Effector CD8-positive, alpha-beta T cell (primary cell): ENCODE data around the gene SEMA5B.

Source experiments
- DNase-seq: peaks from one replicate; lab custom pipeline; 2025; lab: John Stamatoyannopoulos, UW

Gene SEMA5B

DNA sequence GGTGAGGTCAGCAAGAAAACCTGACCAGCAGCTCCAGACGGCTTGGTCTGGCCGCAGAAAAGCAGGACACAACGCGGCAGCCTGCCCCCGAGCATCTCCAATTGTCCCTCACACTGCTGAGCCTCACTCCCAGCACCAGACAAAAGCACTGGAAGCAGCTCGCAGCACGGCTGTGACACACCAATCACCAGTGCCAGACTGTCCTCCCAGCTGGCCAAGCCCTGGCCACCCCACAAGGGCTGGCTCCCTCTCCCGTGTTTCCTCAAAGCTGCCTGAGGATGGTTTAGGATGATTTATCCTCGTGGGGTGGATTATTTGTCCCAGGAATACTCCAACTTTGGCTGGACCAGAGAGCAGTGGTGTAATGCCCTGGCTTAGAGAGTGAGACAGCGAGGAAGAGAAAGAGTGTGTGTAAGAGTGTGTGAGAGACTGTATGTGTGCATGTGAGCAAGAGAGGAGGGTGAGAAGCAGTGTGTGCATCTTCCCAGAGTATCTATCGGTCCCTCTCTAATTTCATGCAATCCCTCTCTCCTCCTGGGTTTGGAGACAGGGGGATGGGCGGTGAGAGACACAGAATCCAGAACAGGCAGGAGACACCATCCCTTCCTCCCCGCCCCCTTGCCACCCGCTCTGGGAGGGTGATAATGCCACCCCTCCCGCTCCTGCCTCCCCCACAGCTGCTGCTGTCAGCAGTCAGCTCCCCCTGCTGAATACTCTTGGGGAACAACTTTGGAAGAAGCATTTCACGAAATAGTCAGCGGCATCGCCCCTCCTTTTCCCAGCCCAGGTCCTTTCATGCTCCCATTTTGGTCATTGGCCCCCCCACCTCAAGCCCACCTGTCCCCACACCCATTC, 34.2 kb downstream of the SEMA5B start:
- no peak for DNase-seq

DNA sequence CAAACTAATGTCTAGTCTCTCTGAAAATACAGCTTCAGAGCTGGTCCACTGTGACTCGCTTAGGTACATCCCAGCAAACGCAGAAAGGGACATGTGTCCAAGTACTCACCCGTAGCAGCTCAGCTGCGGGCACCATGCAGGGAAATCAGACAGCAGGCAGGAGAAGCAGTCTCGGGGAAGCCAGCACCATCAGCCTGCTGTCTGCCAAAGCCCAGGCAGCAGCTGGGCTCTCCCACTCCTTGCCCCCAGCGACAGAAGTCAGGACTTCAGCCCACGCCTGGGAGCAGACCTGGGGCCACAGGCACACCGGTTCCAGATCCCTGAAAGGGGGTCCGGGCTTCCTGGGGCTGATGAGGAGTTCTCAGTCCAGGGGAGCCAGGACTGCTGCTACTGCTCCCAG, 34.9 kb downstream of the SEMA5B start:
- no peak for DNase-seq

DNA sequence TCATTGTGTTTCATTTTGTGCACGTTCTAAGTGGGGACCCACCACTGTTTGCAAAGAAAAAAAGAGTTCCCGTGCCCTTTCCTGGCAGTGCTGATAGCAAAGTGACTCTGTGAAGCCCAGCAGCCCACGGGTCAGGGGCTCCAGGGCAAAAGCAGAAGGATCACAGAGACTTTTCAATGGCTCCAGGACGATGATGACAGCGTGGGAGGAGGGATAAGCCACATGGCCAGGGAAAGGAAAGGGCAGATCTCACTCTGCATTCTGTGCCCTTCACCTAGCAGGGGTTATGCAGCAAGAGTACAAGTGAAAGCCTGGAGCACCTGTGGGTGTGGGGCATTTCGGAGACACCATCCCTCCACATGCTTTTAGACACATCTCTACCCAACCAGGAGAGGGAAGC, 35.4 kb downstream of the SEMA5B start:
- no peak for DNase-seq

DNA sequence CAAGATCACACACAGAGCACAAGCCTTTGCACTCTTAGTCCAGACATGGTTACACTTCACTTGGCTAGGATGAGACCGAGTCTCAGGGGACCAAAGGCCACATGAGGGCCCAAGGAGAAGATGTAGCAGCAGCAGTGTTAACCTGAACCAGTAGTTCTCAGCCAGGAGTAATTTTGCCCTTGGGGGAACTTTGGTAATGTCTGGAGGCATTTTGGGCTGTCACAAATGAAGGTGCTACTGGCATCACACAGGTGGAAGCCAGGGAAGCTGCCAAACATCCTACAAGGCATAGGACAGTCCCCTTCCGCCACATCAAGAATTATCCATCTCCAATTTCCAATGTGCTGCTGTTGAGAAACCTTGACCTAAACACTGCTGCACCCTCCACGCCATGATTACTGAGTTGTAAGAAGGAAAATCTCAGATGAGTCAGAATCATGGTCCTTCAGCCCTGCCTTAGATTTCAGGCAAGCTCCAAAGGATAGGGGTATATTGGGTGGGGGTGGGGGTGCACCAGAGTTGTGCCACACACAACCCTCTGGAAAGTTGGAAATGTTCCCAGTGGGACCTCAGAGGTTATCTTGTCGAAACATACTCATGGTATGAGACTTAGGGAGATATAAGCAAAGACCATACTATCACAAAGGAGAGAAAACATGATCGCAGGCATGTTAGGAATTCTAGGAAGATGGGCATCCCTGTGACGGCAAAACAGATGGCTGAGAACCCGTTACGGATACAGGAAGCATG, 36.2 kb downstream of the SEMA5B start:
- no peak for DNase-seq

DNA sequence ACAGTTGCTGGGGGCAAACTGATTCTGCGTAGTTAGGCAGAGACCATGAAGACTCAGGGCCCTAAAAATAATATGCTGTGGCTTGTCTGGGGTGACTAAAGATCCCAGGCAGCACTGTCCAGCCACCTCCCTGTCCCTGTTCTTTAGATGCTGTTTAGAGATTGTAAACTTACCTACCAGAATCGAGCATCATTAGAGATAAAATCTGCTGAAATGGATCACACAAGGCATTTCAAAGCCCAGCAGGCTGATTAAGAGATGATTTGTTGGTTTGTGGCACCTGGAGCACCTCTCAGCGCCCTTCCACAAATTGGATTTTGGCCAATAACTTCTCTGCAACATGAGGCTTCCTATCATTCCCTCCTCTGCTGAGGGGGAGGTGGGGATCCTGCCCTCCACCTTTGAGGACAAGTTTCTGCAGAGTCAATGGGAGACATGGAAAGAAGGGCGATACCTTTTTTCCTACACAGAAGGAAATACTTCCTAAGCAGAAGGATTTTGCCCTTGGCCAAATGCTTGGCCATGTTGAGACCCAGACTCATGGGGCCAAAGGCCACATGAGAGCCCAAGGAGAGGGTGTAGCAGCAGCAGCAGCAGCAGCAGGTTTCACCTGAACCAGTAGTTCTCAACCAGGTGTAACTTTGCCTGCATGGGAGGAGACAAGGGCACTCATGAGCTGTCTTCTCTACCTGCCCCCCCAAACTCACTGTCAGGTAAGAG, 37.5 kb downstream of the SEMA5B start:
- no peak for DNase-seq

DNA sequence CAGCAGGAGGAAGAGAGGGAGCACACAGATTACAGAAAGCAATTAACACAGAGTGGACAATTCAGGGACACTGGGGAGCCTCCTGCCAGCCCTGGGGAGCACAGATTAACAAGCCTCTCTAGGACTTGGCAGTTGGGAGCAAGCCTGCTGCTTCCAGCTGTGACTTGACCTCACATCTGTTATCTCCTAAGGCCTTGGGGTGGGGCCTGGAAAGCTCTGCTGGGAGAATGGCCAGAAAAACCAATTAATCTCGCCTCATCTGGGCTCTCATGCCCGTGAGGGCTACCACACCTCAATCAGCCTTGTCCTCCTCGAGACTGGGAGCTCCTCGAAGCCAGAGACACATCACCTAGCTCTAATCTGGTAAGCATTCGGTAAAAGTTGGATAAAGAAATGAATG, 39.1 kb downstream of the SEMA5B start:
- DNase-seq, result no peak

DNA sequence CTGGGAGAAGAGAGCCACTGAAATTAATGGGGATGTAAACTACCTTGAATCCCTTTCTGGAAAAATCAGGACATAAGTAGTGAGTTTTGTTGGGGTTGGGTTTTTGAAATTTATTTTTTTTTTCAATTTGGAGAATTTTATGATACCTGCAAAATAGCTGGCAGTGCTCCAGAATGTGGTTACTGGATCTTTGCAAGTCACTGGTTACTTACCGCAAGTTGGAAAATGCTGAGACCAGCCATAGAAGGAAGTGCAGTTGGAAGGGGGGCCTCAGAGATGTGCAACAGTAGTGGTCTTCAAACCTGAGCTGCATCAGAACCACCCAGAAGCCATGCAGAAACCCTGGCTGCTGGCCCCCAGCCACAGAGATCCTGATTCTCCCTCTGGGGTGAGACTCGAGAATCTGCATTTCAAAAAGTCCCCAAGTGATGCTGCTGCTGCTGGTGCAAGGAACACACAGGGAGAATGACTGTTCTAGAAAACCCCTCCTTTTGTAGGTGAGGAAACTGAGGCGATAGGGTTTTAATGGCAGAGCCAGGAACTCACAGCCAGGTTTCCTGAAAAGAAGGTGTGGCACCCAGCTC, 39.7 kb downstream of the SEMA5B start:
- DNase-seq, result no peak

DNA sequence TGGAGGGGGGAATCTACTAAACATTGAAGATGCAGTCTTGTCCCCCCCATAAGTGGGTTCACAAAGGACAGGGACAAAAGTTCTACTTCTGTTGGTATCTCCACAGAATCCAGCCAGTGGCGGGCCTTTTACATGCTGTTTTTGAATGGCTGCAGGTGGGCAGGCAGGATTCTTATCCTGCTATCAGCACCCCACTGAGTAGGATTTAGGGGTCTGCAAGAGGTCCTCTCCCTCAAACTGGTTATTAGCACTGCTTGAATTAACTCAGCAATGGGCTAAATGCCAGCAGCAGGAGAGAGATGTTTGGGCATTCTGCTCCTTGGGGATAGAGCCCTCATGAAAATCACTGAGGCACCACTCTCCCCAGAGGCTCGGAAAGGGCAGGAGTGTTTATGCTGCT, 40.3 kb downstream of the SEMA5B start:
- DNase-seq, result no peak

DNA sequence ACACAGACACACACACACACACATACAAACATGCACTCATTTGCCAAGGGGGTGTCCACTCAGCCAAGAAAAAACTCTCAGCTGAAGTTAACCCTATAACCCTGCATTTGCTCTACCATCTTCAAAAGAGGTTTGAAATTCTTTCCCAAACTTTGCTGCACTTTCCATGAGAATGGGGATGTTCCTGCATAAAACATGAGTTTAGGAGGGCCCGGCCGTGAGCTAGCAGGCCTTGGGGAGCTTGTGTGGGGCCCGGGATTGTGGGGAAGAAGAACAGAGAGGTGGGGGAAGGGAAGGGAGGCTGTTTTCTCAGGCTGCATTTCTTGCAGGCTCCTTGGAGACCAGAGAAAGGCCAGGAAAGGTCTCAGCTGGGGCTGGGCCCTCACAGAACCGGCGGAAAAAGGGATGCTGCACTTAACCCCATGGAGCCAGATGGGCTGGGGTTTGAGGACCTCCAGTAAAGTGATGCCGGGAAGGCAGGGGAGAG, 40.8 kb downstream of the SEMA5B start:
- DNase-seq, result no peak

DNA sequence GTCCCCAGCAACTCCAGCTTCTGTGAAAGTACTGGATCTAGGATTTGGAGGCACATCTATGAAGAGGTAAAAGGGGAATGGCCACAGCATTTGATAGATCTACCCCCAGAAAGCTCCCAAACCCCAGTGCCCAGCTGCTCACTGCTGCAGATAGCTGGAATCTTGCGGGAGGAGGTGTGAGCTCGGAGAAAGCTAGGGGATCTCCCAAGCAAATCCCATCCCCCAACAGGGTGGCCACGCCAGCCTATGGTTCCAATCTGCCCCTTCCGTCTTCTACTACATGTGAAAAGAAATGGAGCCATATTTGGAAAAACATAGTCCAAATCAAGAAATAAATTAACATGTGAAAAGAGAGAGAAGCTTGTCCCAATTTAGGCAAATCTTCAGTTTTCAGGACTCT, 42.0 kb downstream of the SEMA5B start:
- no peak for DNase-seq

DNA sequence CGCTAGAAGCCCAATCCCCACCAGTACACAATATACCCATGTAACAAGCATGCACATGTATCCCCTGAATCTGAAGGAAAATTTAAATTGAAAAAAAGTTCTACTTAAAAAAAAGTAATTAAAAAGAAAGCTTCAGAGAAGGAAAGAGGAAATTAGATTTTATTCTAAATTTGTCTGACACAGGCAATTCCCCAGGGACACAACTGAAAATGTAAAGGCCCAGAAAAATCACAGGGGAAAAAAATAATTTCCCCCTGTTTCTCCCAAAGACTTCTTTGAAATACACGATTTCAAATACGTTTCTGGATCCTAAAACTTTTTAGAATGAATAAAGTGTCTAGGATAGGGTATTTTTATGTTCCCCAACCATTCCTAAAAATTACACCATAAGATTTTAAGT, 42.9 kb downstream of the SEMA5B start:
- no peak for DNase-seq

DNA sequence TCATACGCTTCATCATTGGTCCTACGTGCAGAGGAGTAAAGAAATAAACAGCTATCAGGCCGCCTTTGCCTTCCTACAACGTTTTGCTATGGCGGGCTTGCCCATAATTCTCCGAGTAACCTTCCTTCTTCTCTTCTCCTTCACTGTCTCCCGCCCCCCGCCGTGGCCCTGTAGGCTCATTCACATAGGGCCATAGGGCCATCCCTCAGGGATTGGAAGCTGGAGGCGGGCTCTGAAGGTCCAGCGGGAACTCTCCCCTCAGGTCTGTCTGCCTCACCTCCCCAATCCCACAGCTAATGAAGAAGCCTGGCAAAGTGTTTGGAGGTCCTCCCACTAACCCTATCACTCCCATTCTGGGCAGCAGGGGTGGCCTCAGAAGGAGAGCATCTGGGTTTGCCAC, 43.6 kb downstream of the SEMA5B start:
- no peak for DNase-seq

DNA sequence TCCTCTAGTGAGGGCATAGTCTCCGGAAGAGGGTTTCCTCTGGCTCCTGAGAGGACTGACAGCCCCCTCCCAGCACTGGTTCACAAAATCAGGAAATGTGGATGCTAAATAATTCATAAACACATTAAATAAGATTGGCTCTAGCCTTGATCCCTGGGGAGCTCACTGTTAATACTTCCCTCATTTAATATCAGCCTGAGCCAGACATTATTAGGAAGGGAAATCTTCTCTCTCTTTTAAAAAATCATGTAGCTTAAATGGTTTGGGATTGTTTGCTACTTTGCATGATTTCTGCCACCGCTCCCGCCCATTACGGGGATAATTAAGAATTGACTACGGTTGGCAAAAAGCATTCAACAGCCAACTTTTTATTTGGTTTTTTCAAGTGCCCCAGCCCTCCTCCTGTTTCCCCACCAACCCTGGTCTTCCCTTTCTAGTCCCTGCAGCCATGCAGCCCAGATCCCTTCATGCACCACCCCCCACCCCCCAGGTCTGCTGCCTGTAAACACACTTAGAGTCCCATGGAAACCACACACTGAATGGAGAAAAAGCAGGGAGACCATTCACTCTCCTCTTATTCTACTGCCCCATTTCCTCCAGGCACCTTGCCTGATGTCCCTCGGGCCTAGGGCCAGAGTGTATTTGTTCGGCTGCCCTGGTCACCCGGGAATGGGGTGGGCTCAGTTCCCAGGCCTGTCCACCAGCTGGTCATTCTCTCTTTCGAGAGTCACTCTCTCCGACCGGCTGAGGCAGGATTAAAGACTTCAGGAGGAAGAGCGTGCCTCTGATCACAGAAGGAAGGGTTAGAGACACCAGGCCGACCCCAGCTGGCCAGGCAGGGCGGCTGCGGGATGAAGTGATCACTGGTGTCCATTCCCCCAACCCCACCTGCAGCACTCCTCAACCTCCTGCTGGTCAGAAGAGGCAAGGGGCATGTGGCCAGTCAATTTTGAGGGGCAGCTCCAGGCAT, 45.1 kb downstream of the SEMA5B start:
- no peak for DNase-seq

DNA sequence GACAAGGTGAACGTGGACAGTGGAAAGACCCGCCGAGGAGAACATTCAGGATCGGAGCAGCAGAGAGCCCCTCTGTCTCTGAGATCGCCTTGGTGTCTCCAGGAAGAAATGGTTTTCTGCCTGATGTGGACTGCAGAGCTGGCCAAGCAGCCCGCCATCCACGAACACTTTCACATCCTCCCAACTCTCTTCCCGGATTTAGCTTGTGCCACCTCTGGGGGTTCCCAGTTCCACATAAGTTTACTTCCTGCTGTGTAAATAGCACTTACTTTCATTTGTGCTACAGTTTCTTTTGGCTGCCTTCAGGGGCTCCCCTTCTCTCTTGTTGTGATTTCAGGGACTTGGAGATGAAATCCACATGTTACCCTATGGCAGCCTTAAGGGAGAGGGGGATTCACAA, 48.4 kb downstream of the SEMA5B start:
- no peak for DNase-seq

DNA sequence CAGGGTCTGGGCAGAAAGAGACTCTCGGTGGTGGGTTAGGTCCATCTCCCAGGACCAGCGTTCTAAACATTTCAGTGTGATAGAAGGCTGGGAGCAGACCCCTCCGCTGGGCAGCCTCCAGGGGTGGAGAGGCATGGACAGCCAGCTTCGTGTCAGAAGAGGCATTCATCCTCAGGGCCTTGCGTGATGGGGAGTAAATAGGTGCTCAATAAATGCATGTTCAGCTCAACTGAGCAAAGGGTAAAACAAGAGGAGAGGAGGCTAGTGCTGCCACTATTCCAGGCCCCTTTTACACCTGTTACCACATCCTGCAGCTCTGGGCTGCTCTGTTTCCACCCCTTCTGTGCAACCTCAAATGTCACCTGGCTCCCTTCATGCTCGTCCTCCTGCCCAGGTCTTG, 49.0 kb downstream of the SEMA5B start:
- no peak for DNase-seq

DNA sequence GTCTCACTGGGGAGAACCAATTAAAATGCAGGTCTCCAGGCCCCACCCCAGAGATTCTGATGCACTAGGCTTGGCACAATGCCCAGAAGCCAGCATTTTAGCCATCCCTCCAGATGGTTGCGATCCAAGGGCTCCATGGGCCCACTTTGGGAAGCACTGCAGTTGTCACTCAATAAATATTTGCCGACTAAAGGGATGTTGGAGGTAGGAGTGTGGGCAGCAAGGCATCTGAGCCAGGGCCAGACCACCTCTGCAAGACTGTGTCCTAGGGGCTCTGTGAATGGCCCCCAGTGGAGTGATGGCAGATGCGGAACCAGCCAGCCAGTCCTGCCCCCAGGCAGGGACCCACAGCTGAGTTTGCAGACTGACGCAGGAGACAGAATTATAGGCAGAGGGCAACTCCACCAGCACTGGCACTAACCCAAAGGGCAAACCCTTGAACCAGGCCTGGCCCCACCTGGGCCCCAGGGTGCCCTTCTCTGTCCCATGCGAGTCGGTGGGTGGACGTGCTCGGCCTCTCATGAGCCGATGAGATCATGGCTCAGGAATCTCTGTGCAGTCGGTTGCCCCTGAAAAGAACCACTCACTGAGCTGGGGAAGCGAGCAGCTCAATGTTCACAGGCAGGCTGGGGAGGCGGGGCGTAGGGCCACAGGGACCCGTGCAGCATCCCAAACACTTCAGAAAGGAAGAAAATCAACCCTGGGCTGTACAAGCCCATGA, 49.7 kb downstream of the SEMA5B start:
- no peak for DNase-seq

DNA sequence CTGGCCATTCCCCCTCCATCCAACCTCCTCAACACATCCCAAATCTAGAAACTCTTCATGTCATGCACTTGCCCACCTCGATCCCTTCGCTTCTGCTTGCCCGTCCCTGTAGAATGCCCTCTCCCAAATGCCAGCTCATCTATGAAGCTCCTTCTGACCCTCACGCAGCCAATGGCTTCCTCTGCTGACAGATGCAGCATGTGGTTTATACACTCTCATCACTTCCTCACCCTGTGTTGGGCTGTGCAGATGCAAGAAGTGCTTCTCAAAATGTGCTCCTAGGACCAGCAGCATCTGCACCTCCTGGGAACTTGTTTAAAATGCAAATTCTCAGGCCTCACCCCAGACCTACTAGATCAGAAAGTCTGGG, 51.7 kb downstream of the SEMA5B start:
- DNase-seq, result no peak

DNA sequence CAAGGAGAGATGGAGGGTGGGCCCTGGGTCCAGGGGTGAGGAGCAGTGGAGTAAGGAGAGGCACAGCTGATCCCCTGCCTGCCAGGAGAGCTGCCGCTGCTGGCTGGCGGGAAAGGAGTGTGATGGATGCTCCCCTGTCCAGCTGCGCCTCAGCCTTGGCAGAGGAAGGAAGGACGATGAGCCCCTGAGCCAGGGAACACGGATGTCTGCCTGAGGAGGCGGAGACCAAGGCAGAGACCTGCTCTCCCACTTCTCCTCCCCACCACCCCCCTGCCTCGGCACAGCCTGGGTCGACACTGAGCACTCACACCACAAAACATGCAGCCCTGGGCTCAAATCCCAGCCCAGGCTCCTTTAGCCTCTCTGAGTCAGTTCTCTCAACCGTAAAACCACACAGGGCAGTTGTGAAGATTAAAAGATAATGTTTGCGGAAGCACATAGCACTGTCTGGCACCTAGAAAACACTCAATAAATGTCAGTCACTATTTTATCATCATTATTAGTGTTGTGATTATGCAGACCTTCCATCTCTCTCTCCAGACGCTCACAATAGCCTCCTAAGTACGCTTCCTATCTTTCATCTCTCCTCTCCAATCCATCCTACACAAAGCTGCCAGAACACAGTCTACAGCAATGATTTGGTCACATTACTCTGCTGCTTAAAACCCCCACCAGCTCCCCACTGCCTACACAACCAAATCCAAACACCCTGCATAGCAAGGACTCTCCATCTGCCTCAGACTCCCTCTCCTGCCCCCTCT, 52.2 kb downstream of the SEMA5B start:
- DNase-seq, result no peak

DNA sequence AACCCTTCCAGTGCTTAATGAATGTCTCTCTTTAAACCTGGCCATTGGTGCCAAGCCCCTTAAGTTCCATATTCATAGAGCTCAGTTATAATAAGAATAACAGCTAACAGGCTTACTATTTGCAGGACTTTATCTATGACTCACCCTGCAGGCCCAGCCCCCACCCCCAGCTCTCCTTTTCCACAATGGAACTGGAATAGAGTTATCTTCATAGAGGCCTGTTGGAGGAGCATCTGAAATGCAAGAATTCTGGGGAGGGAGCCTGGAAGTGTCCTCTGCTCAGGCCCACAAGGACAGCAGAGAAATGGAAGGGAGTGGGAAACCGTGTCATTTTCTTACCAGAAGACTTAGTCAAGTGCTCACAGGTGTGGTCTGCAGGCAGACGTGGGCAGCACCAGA, 52.8 kb downstream of the SEMA5B start:
- no peak for DNase-seq
